Spleen (tissue), 11 donors: Measurements from ENCODE around the gene ZNF417. TPM values are rescaled to one million over a fixed set of nuclear protein-coding genes. Genes with fewer than 3 reads are reported as not detected.

Source experiments
- DNase-seq: peaks from one replicate; pipeline ENCODE4 v3.0.0-alpha.2; 2020
- H3K27ac ChIP-seq, 8 donors: fragments of 200-600 bp; sonication (generic) in 7 of 8; 1 replicate in 4 of 8; 2 replicates in 4 of 8; pipeline versions ENCODE4 v1.5.0 to v1.8.0; 2016 to 2021; ENCODE audit warnings: inconsistent platforms in 4 of 8, mild to moderate bottlenecking in 4 of 8, moderate library complexity in 1 of 8
- H3K27me3 ChIP-seq, 7 donors: fragments of 200-600 bp; sonication (generic) in 6 of 7; replicated peaks in 1 of 7; 1 replicate in 4 of 7; 2 replicates in 3 of 7; pipeline versions ENCODE4 v1.5.0 to v1.8.0; 2016 to 2021; ENCODE audit warnings: inconsistent platforms in 3 of 7, mild to moderate bottlenecking in 1 of 7
- H3K36me3 ChIP-seq, 6 donors: fragments of 200-600 bp; sonication (generic) in 5 of 6; 1 replicate in 4 of 6; 2 replicates in 2 of 6; pipeline versions ENCODE4 v1.5.0 to v1.8.0; 2016 to 2021; ENCODE audit warnings: inconsistent platforms in 2 of 6
- H3K4me1 ChIP-seq, 6 donors: fragments of 200-600 bp; sonication (generic) in 5 of 6; 1 replicate in 3 of 6; 2 replicates in 3 of 6; pipeline versions ENCODE4 v1.5.0 to v1.8.0; 2016 to 2021; ENCODE audit warnings: inconsistent platforms in 3 of 6
- H3K4me3 ChIP-seq, 8 donors: fragments of 200-600 bp; sonication (generic) in 7 of 8; 1 replicate in 4 of 8; 2 replicates in 4 of 8; pipeline versions ENCODE4 v1.5.0 to v1.8.0; 2016 to 2021; ENCODE audit warnings: inconsistent platforms in 4 of 8, mild to moderate bottlenecking in 4 of 8, moderate library complexity in 2 of 8
- H3K9me3 ChIP-seq, 8 donors: fragments of 200-600 bp; sonication (generic) in 7 of 8; 1 replicate in 4 of 8; 2 replicates in 4 of 8; pipeline versions ENCODE4 v1.5.0 to v1.8.0; 2016 to 2021; ENCODE audit warnings: inconsistent platforms in 4 of 8
- CTCF ChIP-seq, 11 experiments: fragments of 200-600 bp in 7 of 11; fragments of 450-650 bp in 4 of 11; sonication (generic) in 4 of 11; IDR thresholded peaks in 8 of 11; conservative IDR thresholded peaks in 3 of 11; 1 replicate in 7 of 11; 2 replicates in 4 of 11; pipeline versions ENCODE4 v1.4.0 to v1.8.0; 2016 to 2021; ENCODE audit warnings: antibody characterized with exemption in 11 of 11, inconsistent platforms in 4 of 11, mild to moderate bottlenecking in 1 of 11
- POLR2A ChIP-seq, 3 donors: fragments of 450-650 bp; IDR thresholded peaks; one replicate each; pipeline ENCODE4 v1.5.1; 2017; ENCODE audit warnings: antibody characterized with exemption in 3 of 3, mild to moderate bottlenecking in 1 of 3
- POLR2AphosphoS5 ChIP-seq, 3 donors: sonication (generic); formaldehyde crosslinking; IDR thresholded peaks; one replicate each; pipeline ENCODE4 v1.5.1; 2017; ENCODE audit warnings: antibody characterized with exemption in 3 of 3
- WGBS, 5 donors: extraction: QIAGEN DNeasy Blood & Tissue Kit in 3 of 5; methylation state at CpG; one replicate each; pipeline versions ENCODE4 v1.1.5 to v1.1.7; 2013 to 2018; 5-methylcytosine and 5-hydroxymethylcytosine counted together
- intact Hi-C: fragments of 100-400 bp; cut with DNase I; formaldehyde crosslinking; loops from one replicate; pipeline ENCODE4 v1.15.0; 2023; ENCODE audit warnings: low total_unique reads
- polyA plus RNA-seq, 3 donors: library from polyadenylated mRNA; stranded (reverse); fragments of 200-250 nt; gene quantifications; one replicate each; pipeline ENCODE4 v1.2.1, GENCODE V29; 2013
- total RNA-seq, 7 donors: library from RNA; depleted of rRNA in 3 of 7; stranded (reverse); fragments of >200 nt in 3 of 7; fragmentation: NEBNext Ultra II Directional in 4 of 7; extraction: Animal tissue kit (Norgen Biotek cat#: 25700) in 4 of 7; gene quantifications; one replicate each; pipeline versions ENCODE4 v1.1.0 to v1.2.1, GENCODE V29; 2016 to 2021
- donor health status: healthy with polysubstance abuse.
- donor health status: DM: no; HTN: no; CAD: no; lungs with moderate emphysema.
- donor health status: DM: no; HTN: no; CAD: no.
- donor health status: Bipolar disorder and iron deficiency.
- donor health status: healthy.
- donor health status: DM: no; HTN: no; CAD: no.
- donor health status: DM: yes; HTN: yes; CAD: no.

ZNF417 gene
- total and polyA plus RNA-seq, 10 donors = 1.5 to 31.2 (median 24.3) TPM

- intact Hi-C loops = no loop called here
- Histone ChIP-seq H3K4me1 (peaks cover 7 to 29% (median 14%) of the 10 kb centered on the region in 6 donors), H3K9me3 (peaks cover 0 to 86% (median 66%) of the 10 kb centered on the region in 8 donors), H3K27me3 (no peaks in the 10 kb centered on the region), H3K27ac (no peak overlapping the region), H3K36me3 (peaks cover 0 to 13% (median 2%) of the 10 kb centered on the region in 6 donors), H3K4me3 (no peak overlapping the region)
- 87 to 95% (median 90%) methylated on average over 7 to 12 of the region's 12 CpGs for WGBS, 5 donors
- TF ChIP-seq CTCF (IDR thresholded peaks at IDR 0.05 in 8 of 11, conservative IDR thresholded peaks at IDR 0.05 in 3 of 11) (no peak), POLR2AphosphoS5 (IDR thresholded peaks at IDR 0.05) (no peak)
- no peak for DNase-seq
These were observed 33.3 kb upstream of the ZNF417 start for GRCh38 chr19:57949702-57950101.

- Histone ChIP-seq H3K27ac (no peak overlapping the region), H3K9me3 (peaks cover 0 to 86% (median 67%) of the 10 kb centered on the region in 8 donors), H3K4me3 (no peak overlapping the region), H3K36me3 (peaks cover 0 to 17% (median 4%) of the 10 kb centered on the region in 6 donors), H3K4me1 (peaks cover 7 to 29% (median 14%) of the 10 kb centered on the region in 6 donors), H3K27me3 (no peaks in the 10 kb centered on the region)
- intact Hi-C loops = no loop called here
- no peak for DNase-seq
- WGBS, 5 donors = 92 to 95% (median 94%) methylated on average over 23 to 24 of the region's 24 CpGs
- TF ChIP-seq CTCF (IDR thresholded peaks at IDR 0.05 in 8 of 11, conservative IDR thresholded peaks at IDR 0.05 in 3 of 11) (no peak), POLR2AphosphoS5 (IDR thresholded peaks at IDR 0.05) (no peak)
These were observed 32.9 kb upstream of the ZNF417 start for GRCh38 chr19:57949296-57949695.

GRCh38 chr19:57947419-57948134, 31.2 kb upstream of the ZNF417 start, which contains the start of gene ZNF256:
TSS of gene ZNF256 (minus strand) at chr19:57947706. CDS start at chr19:57947474, 232 bp downstream.
- 6 to 12% (median 8%) methylated on average over 35 to 54 of the region's 54 CpGs for WGBS, 5 donors
- peak in 1 of 3 donors; percentile 19 for TF ChIP-seq POLR2A (IDR thresholded peaks at IDR 0.05)
- TF ChIP-seq CTCF (IDR thresholded peaks at IDR 0.05 in 8 of 11, conservative IDR thresholded peaks at IDR 0.05 in 3 of 11) = peak; percentile 52 to 86 (median 71)
- TF ChIP-seq POLR2AphosphoS5 (IDR thresholded peaks at IDR 0.05) = peak; percentile 87 to 92 (median 91)
- intact Hi-C loops = no loop called here
- peaks cover 7 to 29% (median 14%) of the 10 kb centered on the region in 6 donors for H3K4me1 ChIP-seq
- H3K4me3 ChIP-seq = peak within 1 kb of the TSS; percentile 82 to 95 (median 88)
- no peaks in the 10 kb centered on the region for H3K27me3 ChIP-seq
- H3K27ac ChIP-seq = peak within 1 kb of the TSS; percentile 75 to 90 (median 86)
- peaks cover 6 to 34% (median 21%) of the 10 kb centered on the region in 6 donors for H3K36me3 ChIP-seq
- H3K9me3 ChIP-seq = peaks cover 5 to 86% (median 67%) of the 10 kb centered on the region in 8 donors
- DNase-seq = peak; percentile 95

- Histone ChIP-seq H3K4me3 (peak overlapping the region; percentile 82 to 95 (median 88)), H3K9me3 (peaks cover 7 to 86% (median 69%) of the 10 kb centered on the region in 8 donors), H3K27ac (peak overlapping the region; percentile 75 to 90 (median 86)), H3K4me1 (peaks cover 7 to 29% (median 14%) of the 10 kb centered on the region in 6 donors), H3K27me3 (no peaks in the 10 kb centered on the region), H3K36me3 (peaks cover 12 to 39% (median 26%) of the 10 kb centered on the region in 6 donors)
- intact Hi-C loops = no loop called here
- no peak for DNase-seq
- TF ChIP-seq CTCF (IDR thresholded peaks at IDR 0.05 in 8 of 11, conservative IDR thresholded peaks at IDR 0.05 in 3 of 11) (no peak), POLR2AphosphoS5 (IDR thresholded peaks at IDR 0.05) (no peak), POLR2A (IDR thresholded peaks at IDR 0.05) (no peak)
- WGBS, 5 donors = 0 to 3% (median 1%) methylated on average over 2 to 18 of the region's 18 CpGs
These were observed 30.7 kb upstream of the ZNF417 start for GRCh38 chr19:57947088-57947418.
